ENCODE measurements around the gene NIN.
"Not testable (repeated sequence)": the region's sequence is repeated elsewhere in the genome, so short reads cannot be mapped to it uniquely, and the experiment has no call there.

NIN gene

GRCh38 chr14:50816395-50817047, 14.4 kb downstream of the NIN start:
- no peaks in the 10 kb centered on the region for H3K27me3 ChIP-seq (ENCODE audit: insufficient read depth, low read length, poor library complexity)
- H3K4me2 ChIP-seq (ENCODE audit: insufficient read depth, low read length) = no peak overlapping the region
- TF ChIP-seq EZH2 (IDR thresholded peaks at IDR 0.05; ENCODE audit: borderline replicate concordance, low read depth, low read length, severe bottlenecking) = no peak
- no peak for TF ChIP-seq CTCF (IDR thresholded peaks at IDR 0.05; ENCODE audit: borderline replicate concordance, extremely low read depth, low read length, poor library complexity, severe bottlenecking)
- H3K79me2 ChIP-seq (ENCODE audit: insufficient read depth, low read length) = peaks cover 84% of the 10 kb centered on the region
- DNase-seq (no peak), ATAC-seq (ENCODE audit: insufficient read depth, low read depth) (no peak)
- H2AFZ ChIP-seq (ENCODE audit: low read depth, low read length) = no peak overlapping the region
- no peak overlapping the region for H3K4me3 ChIP-seq (ENCODE audit: low read depth in 1 of 2, low read length in 2 of 2)
- peaks cover 32% of the 10 kb centered on the region for H3K4me1 ChIP-seq (ENCODE audit: insufficient read depth, low read length)
- H3K27ac ChIP-seq (ENCODE audit: low read length) = no peak overlapping the region
- peaks cover 20% of the 10 kb centered on the region for H3K36me3 ChIP-seq (ENCODE audit: insufficient read depth, low read length)
- H3K9ac ChIP-seq (ENCODE audit: low read depth, low read length) = no peak overlapping the region
- H4K20me1 ChIP-seq (ENCODE audit: insufficient read depth, low read length) = peaks cover 6% of the 10 kb centered on the region; the same call in 1 of the 2 replicates
- no peaks in the 10 kb centered on the region for H3K9me3 ChIP-seq (ENCODE audit: insufficient read depth, low read length, severe bottlenecking)

DNA sequence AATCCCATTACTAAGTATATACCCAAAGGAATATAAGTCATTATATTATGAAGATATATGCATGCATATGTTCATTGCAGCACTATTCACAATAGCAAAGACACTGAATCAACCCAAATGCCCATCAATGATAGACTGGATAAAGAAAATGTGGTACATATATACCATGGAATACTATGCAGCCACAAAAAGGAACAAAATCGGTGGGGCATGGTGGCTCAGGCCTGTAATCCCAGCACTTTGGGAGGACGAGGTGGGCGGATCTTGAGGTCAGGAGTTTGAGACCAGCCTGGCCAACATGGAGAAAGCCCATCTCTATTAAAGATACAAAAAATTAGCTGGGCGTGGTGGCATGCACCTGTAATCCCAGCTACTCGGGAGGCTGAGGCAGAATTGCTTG, 15.4 kb downstream of the NIN start:
- Histone ChIP-seq H3K36me3 (ENCODE audit: insufficient read depth, low read length) (peaks cover 17% of the 10 kb centered on the region), H3K4me1 (ENCODE audit: insufficient read depth, low read length) (peaks cover 23% of the 10 kb centered on the region), H3K79me2 (ENCODE audit: insufficient read depth, low read length) (peaks cover 80% of the 10 kb centered on the region)
- H3K27ac ChIP-seq (ENCODE audit: low read length); H3K27me3 ChIP-seq (ENCODE audit: insufficient read depth, low read length, poor library complexity); H3K4me2 ChIP-seq (ENCODE audit: insufficient read depth, low read length); H3K9ac ChIP-seq (ENCODE audit: low read depth, low read length); ATAC-seq (ENCODE audit: insufficient read depth, low read depth); H3K4me3 ChIP-seq (ENCODE audit: low read depth in 1 of 2, low read length in 2 of 2); H4K20me1 ChIP-seq (ENCODE audit: insufficient read depth, low read length); H2AFZ ChIP-seq (ENCODE audit: low read depth, low read length); DNase-seq; H3K9me3 ChIP-seq (ENCODE audit: insufficient read depth, low read length, severe bottlenecking): not testable (repeated sequence)

DNA sequence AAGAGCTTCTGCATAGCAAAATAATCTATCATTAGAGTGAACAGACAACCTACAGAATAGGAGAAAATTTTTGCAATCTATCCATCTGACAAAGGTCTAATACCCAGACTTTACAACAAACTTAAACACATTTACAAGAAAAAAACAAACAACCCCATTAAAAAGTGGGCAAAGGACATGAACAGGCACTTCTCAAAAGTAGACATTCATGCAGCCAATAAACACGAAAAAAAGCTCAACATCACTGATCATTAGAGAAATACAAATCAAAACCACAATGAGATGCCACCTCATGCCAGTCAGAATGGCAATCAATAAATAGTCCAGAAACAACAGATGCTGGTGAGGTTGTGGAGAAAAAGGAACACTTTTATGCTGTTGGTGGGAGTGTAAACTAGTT, 15.9 kb downstream of the NIN start:
- H3K4me3 ChIP-seq (ENCODE audit: low read depth in 1 of 2, low read length in 2 of 2); H3K9me3 ChIP-seq (ENCODE audit: insufficient read depth, low read length, severe bottlenecking); H2AFZ ChIP-seq (ENCODE audit: low read depth, low read length); H3K27me3 ChIP-seq (ENCODE audit: insufficient read depth, low read length, poor library complexity); H3K27ac ChIP-seq (ENCODE audit: low read length); H4K20me1 ChIP-seq (ENCODE audit: insufficient read depth, low read length); DNase-seq; ATAC-seq (ENCODE audit: insufficient read depth, low read depth); H3K4me2 ChIP-seq (ENCODE audit: insufficient read depth, low read length); H3K9ac ChIP-seq (ENCODE audit: low read depth, low read length): not testable (repeated sequence)
- Histone ChIP-seq H3K36me3 (ENCODE audit: insufficient read depth, low read length) (peaks cover 13% of the 10 kb centered on the region; the same call in 1 of the 2 replicates), H3K79me2 (ENCODE audit: insufficient read depth, low read length) (peaks cover 80% of the 10 kb centered on the region), H3K4me1 (ENCODE audit: insufficient read depth, low read length) (peaks cover 23% of the 10 kb centered on the region)

DNA sequence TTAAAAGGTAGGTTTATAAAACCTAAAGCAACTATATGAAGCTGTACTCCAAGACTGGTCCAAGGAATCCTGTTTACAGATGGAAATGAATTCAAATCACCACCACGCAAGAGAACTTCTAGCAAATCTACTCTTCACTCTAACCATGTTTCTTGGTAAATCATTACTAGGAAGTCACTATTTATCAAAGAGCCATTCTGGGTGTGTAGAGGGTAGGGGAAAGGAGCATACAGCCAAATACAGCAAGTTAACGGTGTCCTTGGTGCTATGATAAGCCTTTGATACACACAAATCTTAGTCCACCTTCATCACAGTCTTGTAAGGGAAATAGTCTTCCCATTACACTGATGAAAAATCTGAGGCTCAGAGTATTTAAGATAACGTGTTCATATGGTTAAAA, 16.8 kb downstream of the NIN start:
- Histone ChIP-seq H4K20me1 (ENCODE audit: insufficient read depth, low read length) (no peaks in the 10 kb centered on the region), H3K4me2 (ENCODE audit: insufficient read depth, low read length) (peak overlapping the region; percentile 37; the same call in 1 of the 2 replicates), H3K4me1 (ENCODE audit: insufficient read depth, low read length) (peaks cover 23% of the 10 kb centered on the region), H3K4me3 (ENCODE audit: low read depth in 1 of 2, low read length in 2 of 2) (no peak overlapping the region), H3K79me2 (ENCODE audit: insufficient read depth, low read length) (peaks cover 78% of the 10 kb centered on the region), H3K9ac (ENCODE audit: low read depth, low read length) (no peak overlapping the region), H3K27ac (ENCODE audit: low read length) (peak overlapping the region; percentile 44), H3K27me3 (ENCODE audit: insufficient read depth, low read length, poor library complexity) (no peaks in the 10 kb centered on the region), H3K9me3 (ENCODE audit: insufficient read depth, low read length, severe bottlenecking) (no peaks in the 10 kb centered on the region), H3K36me3 (ENCODE audit: insufficient read depth, low read length) (peaks cover 15% of the 10 kb centered on the region; the same call in 1 of the 2 replicates), H2AFZ (ENCODE audit: low read depth, low read length) (no peak overlapping the region)
- no peak for DNase-seq
- peak; percentile 20; the same call in 1 of the 3 replicates for ATAC-seq (ENCODE audit: insufficient read depth, low read depth)
- TF ChIP-seq EZH2 (IDR thresholded peaks at IDR 0.05; ENCODE audit: borderline replicate concordance, low read depth, low read length, severe bottlenecking) = no peak
- TF ChIP-seq CTCF (IDR thresholded peaks at IDR 0.05; ENCODE audit: borderline replicate concordance, extremely low read depth, low read length, poor library complexity, severe bottlenecking) = no peak

Data from DND-41 (cell line).